ENCODE results near the gene DDX47.

Gene DDX47

GRCh38 chr12:12774791-12775190 is 38.4 kb upstream of the DDX47 start:
- no peaks in the 10 kb centered on the region for H4K20me1 ChIP-seq (ENCODE audit: insufficient read depth, low read length, poor library complexity, severe bottlenecking)
- no peaks in the 10 kb centered on the region for H3F3A ChIP-seq (ENCODE audit: low read depth)
- no peaks in the 10 kb centered on the region for H3K36me3 ChIP-seq (ENCODE audit: insufficient read depth, low read length)
- TF ChIP-seq, protein P1, sequence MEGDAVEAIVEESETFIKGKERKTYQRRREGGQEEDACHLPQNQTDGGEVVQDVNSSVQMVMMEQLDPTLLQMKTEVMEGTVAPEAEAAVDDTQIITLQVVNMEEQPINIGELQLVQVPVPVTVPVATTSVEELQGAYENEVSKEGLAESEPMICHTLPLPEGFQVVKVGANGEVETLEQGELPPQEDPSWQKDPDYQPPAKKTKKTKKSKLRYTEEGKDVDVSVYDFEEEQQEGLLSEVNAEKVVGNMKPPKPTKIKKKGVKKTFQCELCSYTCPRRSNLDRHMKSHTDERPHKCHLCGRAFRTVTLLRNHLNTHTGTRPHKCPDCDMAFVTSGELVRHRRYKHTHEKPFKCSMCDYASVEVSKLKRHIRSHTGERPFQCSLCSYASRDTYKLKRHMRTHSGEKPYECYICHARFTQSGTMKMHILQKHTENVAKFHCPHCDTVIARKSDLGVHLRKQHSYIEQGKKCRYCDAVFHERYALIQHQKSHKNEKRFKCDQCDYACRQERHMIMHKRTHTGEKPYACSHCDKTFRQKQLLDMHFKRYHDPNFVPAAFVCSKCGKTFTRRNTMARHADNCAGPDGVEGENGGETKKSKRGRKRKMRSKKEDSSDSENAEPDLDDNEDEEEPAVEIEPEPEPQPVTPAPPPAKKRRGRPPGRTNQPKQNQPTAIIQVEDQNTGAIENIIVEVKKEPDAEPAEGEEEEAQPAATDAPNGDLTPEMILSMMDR (conservative IDR thresholded peaks at IDR 0.05; ENCODE audit: low read length), result no peak
- TF ChIP-seq EZH2phosphoT487 (IDR thresholded peaks at IDR 0.05; ENCODE audit: borderline replicate concordance), result no peak
- no peaks in the 10 kb centered on the region for H3K9me2 ChIP-seq (replicated peaks; ENCODE audit: low read depth, low read length)
- H3K9me3 ChIP-seq (ENCODE audit: insufficient read depth, low read depth, low read length), result no peaks in the 10 kb centered on the region
- H3K4me2 ChIP-seq (ENCODE audit: low read depth, low read length, poor library complexity, severe bottlenecking), result no peak overlapping the region
- H3K4me3 ChIP-seq (ENCODE audit: low read length, poor library complexity, severe bottlenecking), result no peak overlapping the region
- no peaks in the 10 kb centered on the region for H3K4me1 ChIP-seq (ENCODE audit: insufficient read depth, low read length, poor library complexity, severe bottlenecking)
- H3K9ac ChIP-seq (ENCODE audit: low read depth, low read length, poor library complexity, severe bottlenecking), result no peak overlapping the region
- H2AFZ ChIP-seq (ENCODE audit: low read length), result no peak overlapping the region
- no peaks in the 10 kb centered on the region for H3K27me3 ChIP-seq (ENCODE audit: insufficient read depth, low read length, poor library complexity, severe bottlenecking)
- H3K79me2 ChIP-seq (ENCODE audit: insufficient read depth, low read length), result no peaks in the 10 kb centered on the region

DNA sequence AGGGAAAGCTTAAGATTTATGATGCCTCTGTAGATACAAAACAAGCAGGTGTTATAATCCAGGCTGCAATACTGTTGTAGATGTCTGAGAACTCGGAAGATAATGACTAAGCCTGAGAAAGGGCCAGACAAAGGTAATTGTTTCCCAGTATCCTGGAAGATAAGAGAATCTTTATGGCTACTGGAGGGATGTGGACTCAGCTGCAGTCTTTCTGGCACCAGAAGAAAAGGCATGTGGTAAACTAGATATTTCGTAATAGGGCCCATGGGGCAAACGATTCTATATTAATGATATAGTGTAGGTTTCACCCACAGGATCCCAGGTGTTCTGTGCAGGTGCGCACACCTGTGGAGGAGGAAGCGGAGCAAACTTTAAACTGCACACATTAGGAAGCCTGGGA is 36.9 kb upstream of the DDX47 start:
- H4K20me1 ChIP-seq (ENCODE audit: insufficient read depth, low read length, poor library complexity, severe bottlenecking), result no peaks in the 10 kb centered on the region

GRCh38 chr12:12777092-12777491 is 36.1 kb upstream of the DDX47 start:
- Histone ChIP-seq H4K20me1 (ENCODE audit: insufficient read depth, low read length, poor library complexity, severe bottlenecking) (no peaks in the 10 kb centered on the region), H3K9me2 (replicated peaks; ENCODE audit: low read depth, low read length) (no peaks in the 10 kb centered on the region)
- TF ChIP-seq, protein P1 (conservative IDR thresholded peaks at IDR 0.05; ENCODE audit: low read length), result no peak
- no peak for TF ChIP-seq EZH2phosphoT487 (IDR thresholded peaks at IDR 0.05; ENCODE audit: borderline replicate concordance)

More for the DNA sequence above, 36.9 kb upstream of the DDX47 start:
- TF ChIP-seq EZH2phosphoT487 (IDR thresholded peaks at IDR 0.05; ENCODE audit: borderline replicate concordance), result no peak
- TF ChIP-seq, protein P1 (conservative IDR thresholded peaks at IDR 0.05; ENCODE audit: low read length), result no peak
- H2AFZ ChIP-seq (ENCODE audit: low read length), result no peak overlapping the region
- H3K4me3 ChIP-seq (ENCODE audit: low read length, poor library complexity, severe bottlenecking), result no peak overlapping the region
- no peaks in the 10 kb centered on the region for H3K9me2 ChIP-seq (replicated peaks; ENCODE audit: low read depth, low read length)
- no peaks in the 10 kb centered on the region for H3K36me3 ChIP-seq (ENCODE audit: insufficient read depth, low read length)
- no peaks in the 10 kb centered on the region for H3K79me2 ChIP-seq (ENCODE audit: insufficient read depth, low read length)
- H3K4me2 ChIP-seq (ENCODE audit: low read depth, low read length, poor library complexity, severe bottlenecking), result no peak overlapping the region
- no peak overlapping the region for H3K9ac ChIP-seq (ENCODE audit: low read depth, low read length, poor library complexity, severe bottlenecking)
- H3K27me3 ChIP-seq (ENCODE audit: insufficient read depth, low read length, poor library complexity, severe bottlenecking), result no peaks in the 10 kb centered on the region
- no peaks in the 10 kb centered on the region for H3K4me1 ChIP-seq (ENCODE audit: insufficient read depth, low read length, poor library complexity, severe bottlenecking)
- no peaks in the 10 kb centered on the region for H3F3A ChIP-seq (ENCODE audit: low read depth)
- no peaks in the 10 kb centered on the region for H3K9me3 ChIP-seq (ENCODE audit: insufficient read depth, low read depth, low read length)

More at GRCh38 chr12:12777092-12777491, 36.1 kb upstream of the DDX47 start:
- no peak overlapping the region for H3K9ac ChIP-seq (ENCODE audit: low read depth, low read length, poor library complexity, severe bottlenecking)
- H3K4me2 ChIP-seq (ENCODE audit: low read depth, low read length, poor library complexity, severe bottlenecking), result no peak overlapping the region
- H3K4me3 ChIP-seq (ENCODE audit: low read length, poor library complexity, severe bottlenecking), result no peak overlapping the region
- H2AFZ ChIP-seq (ENCODE audit: low read length), result no peak overlapping the region
- no peaks in the 10 kb centered on the region for H3K36me3 ChIP-seq (ENCODE audit: insufficient read depth, low read length)
- H3K4me1 ChIP-seq (ENCODE audit: insufficient read depth, low read length, poor library complexity, severe bottlenecking), result no peaks in the 10 kb centered on the region
- no peaks in the 10 kb centered on the region for H3F3A ChIP-seq (ENCODE audit: low read depth)
- H3K27me3 ChIP-seq (ENCODE audit: insufficient read depth, low read length, poor library complexity, severe bottlenecking), result no peaks in the 10 kb centered on the region
- no peaks in the 10 kb centered on the region for H3K79me2 ChIP-seq (ENCODE audit: insufficient read depth, low read length)
- no peaks in the 10 kb centered on the region for H3K9me3 ChIP-seq (ENCODE audit: insufficient read depth, low read depth, low read length)
